ENCODE measurements around the gene HMCES.
"Not testable (repeated sequence)": the region's sequence is repeated elsewhere in the genome, so short reads cannot be mapped to it uniquely, and the experiment has no call there.

HMCES gene

DNA sequence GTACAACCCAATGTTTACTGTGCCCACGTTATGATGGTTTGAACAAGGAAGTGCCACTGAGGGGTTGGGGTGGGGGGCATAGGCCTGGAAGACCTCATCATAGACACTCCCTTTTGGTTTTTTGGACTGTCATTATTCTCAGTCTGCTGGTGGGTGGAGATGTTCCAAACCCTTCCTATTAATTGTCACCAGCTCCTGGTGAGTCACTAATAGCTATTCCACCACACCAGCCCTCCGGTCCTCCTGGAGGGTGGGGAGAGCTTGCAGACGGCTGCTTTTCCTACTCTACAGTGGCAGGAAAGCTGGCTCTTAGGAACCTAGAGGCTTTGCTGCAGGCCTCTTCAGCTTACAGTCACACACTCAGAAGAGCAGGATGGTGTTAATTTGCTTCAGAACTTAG is 38.2 kb upstream of the HMCES start:
- H3K4me3 ChIP-seq (ENCODE audit: extremely low read depth, insufficient read depth, low read length, poor library complexity, severe bottlenecking) = no peak overlapping the region
- no peaks in the 10 kb centered on the region for H3K9me3 ChIP-seq (ENCODE audit: control insufficient read depth, low read length)
- WGBS, 2 experiments (ENCODE audit: insufficient coverage in 2 of 2) = 33 to 63% methylated on average over 1 to 2 of the region's 3 CpGs
- no peaks in the 10 kb centered on the region for H3K36me3 ChIP-seq (ENCODE audit: control insufficient read depth, insufficient read depth, low read length)
- H3K27ac ChIP-seq (ENCODE audit: low read depth, low read length, severe bottlenecking) = no peak overlapping the region
- H3K4me1 ChIP-seq (ENCODE audit: control insufficient read depth, insufficient read depth, low read length, poor library complexity, severe bottlenecking) = peaks cover 3% of the 10 kb centered on the region

DNA sequence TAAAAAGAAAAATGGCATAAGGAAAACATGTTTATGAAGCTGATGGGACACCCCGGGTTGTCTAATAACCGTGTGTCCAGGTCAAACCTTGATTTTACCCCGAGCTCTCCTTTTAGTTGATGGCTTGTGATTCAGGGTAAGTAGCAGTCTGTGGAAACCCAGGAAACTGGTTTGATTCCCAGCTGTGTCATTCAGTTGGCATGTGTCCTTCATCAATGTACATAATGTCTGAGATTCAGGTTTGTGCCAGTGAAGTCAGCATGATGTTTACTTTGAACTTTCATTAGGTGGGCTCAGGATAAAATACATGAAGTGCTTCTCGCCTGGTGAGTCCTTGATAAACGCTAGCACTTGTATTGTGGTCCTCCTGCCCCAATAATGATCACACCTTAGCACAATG is 33.5 kb upstream of the HMCES start:
- peak overlapping the region; percentile 5 for H3K27ac ChIP-seq (ENCODE audit: low read depth, low read length, severe bottlenecking)
- H3K4me1 ChIP-seq (ENCODE audit: control insufficient read depth, insufficient read depth, low read length, poor library complexity, severe bottlenecking) = peaks cover 5% of the 10 kb centered on the region
- no peaks in the 10 kb centered on the region for H3K9me3 ChIP-seq (ENCODE audit: control insufficient read depth, low read length)
- no peak overlapping the region for H3K4me3 ChIP-seq (ENCODE audit: extremely low read depth, insufficient read depth, low read length, poor library complexity, severe bottlenecking)
- no peaks in the 10 kb centered on the region for H3K36me3 ChIP-seq (ENCODE audit: control insufficient read depth, insufficient read depth, low read length)
- 94 to 96% methylated on average over 4 to 5 of the region's 5 CpGs for WGBS, 2 experiments (ENCODE audit: insufficient coverage in 2 of 2)

DNA sequence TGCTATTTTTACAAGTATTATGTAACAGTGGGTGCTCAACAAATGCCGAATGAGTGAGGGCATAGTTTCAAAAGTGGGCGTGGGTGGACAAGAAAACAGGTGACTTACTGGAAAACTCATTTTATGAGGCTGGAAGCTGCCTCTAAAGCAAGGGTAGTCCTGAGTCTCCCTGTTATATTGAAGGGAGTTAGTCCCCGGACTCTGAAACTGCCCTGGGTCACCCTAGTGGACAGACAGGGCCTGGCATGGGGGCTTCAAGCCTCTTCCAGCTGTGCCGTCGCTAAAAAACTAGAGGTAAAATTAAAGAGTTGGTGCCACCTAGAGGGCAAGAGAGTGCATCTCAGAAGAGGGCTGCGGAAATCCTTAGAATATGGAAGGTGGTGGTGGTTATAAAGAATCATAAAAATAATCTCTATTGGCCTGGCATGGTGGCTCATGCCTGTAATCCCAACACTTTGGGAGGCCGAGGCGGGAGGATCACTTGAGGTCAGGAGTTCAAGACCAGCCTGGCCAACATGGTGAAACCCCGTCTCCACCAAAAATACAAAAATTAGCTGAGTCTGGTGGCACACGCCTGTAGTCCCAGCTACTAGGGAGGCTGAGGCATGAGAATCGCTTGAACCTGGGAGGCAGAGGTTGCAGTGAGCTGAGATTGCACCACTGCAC is 32.9 kb upstream of the HMCES start:
- H3K4me3 ChIP-seq (ENCODE audit: extremely low read depth, insufficient read depth, low read length, poor library complexity, severe bottlenecking); H3K27ac ChIP-seq (ENCODE audit: low read depth, low read length, severe bottlenecking); H3K4me1 ChIP-seq (ENCODE audit: control insufficient read depth, insufficient read depth, low read length, poor library complexity, severe bottlenecking); H3K36me3 ChIP-seq (ENCODE audit: control insufficient read depth, insufficient read depth, low read length); H3K9me3 ChIP-seq (ENCODE audit: control insufficient read depth, low read length): not testable (repeated sequence)
- 23% methylated on average over 5 to 8 of the region's 11 CpGs for WGBS, 2 experiments (ENCODE audit: insufficient coverage in 2 of 2)

DNA sequence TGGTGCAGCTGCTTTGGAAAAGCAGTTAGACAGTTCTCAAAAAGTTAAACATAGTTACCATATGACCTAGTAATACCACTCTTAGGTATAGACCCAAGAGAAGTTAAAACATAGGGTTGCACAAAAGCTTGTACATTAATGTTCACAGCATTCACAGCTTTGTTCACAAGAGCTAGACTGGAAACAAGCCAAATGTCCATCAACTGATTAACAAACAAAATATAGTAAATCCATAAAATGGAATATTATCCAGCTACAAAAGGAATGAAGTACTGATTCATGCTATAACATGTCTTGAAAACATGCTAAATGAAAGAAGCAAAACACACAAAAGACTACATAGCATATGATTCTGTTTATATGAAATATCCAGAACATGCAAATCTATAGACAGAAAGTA is 32.0 kb upstream of the HMCES start:
- no peak overlapping the region for H3K4me3 ChIP-seq (ENCODE audit: extremely low read depth, insufficient read depth, low read length, poor library complexity, severe bottlenecking)
- H3K9me3 ChIP-seq (ENCODE audit: control insufficient read depth, low read length) = no peaks in the 10 kb centered on the region
- peaks cover 10% of the 10 kb centered on the region for H3K4me1 ChIP-seq (ENCODE audit: control insufficient read depth, insufficient read depth, low read length, poor library complexity, severe bottlenecking)
- H3K36me3 ChIP-seq (ENCODE audit: control insufficient read depth, insufficient read depth, low read length) = peaks cover 8% of the 10 kb centered on the region
- no peak overlapping the region for H3K27ac ChIP-seq (ENCODE audit: low read depth, low read length, severe bottlenecking)

DNA sequence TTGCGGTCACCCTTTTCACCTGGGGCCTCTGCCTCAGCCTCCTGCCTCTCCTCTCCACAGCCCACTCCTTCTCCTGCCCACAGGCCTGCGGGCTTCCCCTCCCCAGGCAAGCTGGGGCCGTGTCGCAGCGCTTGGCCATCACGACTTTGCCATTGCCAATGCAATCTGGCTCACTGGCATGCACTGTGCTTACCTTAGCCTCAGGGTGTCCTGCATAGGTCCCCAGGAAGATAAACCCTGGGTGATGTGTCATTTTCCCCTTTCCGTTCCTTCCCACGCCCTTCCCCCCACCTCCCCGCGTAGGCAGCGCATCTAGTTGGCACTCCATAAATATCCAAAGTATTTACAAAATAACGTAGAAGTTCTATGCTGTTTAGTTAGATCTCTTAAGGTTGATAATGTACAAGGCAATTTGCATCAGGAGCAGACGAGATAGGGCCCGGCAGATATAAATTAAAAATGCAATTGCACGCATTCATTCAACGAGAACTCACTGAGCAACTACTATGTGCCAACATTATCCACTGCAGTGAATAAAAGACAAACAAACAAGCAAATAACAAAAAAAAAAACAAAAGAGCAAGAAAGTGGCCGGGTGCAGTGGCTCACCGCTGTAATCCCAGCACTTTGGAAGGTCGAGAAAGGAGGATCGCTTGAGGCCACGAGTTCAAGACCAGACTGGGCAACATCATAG is 30.2 kb upstream of the HMCES start:
- Histone ChIP-seq H3K4me1 (ENCODE audit: control insufficient read depth, insufficient read depth, low read length, poor library complexity, severe bottlenecking) (peaks cover 15% of the 10 kb centered on the region), H3K9me3 (ENCODE audit: control insufficient read depth, low read length) (no peaks in the 10 kb centered on the region), H3K36me3 (ENCODE audit: control insufficient read depth, insufficient read depth, low read length) (peaks cover 26% of the 10 kb centered on the region), H3K27ac (ENCODE audit: low read depth, low read length, severe bottlenecking) (peak overlapping the region; percentile 95), H3K4me3 (ENCODE audit: extremely low read depth, insufficient read depth, low read length, poor library complexity, severe bottlenecking) (peak overlapping the region; percentile 89)
- 82% methylated on average over 16 to 17 of the region's 21 CpGs for WGBS, 2 experiments (ENCODE audit: insufficient coverage in 2 of 2)

DNA sequence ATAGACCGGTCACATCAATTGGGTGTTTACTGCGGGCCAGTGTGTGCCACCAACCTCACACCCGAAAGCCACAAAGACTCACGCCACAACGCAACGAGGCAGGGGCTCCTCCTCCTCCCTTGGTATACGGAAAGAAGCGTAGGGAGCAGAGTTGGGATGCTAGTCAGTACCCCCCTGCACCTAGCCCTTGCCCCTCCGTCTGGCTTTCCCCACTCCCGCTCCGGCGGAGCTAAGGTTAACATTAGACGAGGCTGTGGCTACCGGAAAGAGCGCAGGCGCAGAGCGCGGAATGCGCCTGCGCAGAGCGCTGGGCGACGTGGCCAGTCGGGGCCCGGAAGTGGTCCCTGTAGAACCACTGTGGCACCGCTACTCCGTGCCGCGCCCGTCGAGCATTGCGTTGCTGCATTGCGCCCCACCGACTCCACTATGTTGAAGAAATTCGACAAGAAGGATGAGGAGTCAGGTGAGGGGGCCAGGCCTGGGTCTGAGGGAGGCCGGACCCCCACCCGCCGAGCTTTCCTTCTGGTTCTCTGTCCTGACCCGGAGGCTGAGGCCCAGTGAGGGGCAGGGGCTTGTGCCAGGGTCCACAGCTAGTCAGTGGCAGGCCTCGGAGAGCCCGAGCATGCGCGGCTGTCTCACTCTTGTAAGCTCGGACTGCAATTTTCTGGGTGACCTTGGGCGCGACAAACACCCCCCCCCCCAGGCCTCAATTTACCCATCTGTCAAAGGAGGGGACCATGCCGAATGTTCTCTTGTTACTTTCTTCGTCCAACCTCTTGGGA is 29.2 kb upstream of the HMCES start, which contains the start of gene COPG1:
Gene COPG1 (plus strand): TSS at position 323 of the 782 bp plus-strand sequence. CDS start 104 bp downstream, at position 427.
- Histone ChIP-seq H3K4me3 (ENCODE audit: extremely low read depth, insufficient read depth, low read length, poor library complexity, severe bottlenecking) (peak within 1 kb of the TSS; percentile 89), H3K36me3 (ENCODE audit: control insufficient read depth, insufficient read depth, low read length) (peaks cover 36% of the 10 kb centered on the region), H3K27ac (ENCODE audit: low read depth, low read length, severe bottlenecking) (peak within 1 kb of the TSS; percentile 95), H3K4me1 (ENCODE audit: control insufficient read depth, insufficient read depth, low read length, poor library complexity, severe bottlenecking) (peaks cover 15% of the 10 kb centered on the region), H3K9me3 (ENCODE audit: control insufficient read depth, low read length) (no peaks in the 10 kb centered on the region)
- WGBS, 2 experiments (ENCODE audit: insufficient coverage in 2 of 2) = 0 to 1% methylated on average over 29 to 40 of the region's 48 CpGs

DNA sequence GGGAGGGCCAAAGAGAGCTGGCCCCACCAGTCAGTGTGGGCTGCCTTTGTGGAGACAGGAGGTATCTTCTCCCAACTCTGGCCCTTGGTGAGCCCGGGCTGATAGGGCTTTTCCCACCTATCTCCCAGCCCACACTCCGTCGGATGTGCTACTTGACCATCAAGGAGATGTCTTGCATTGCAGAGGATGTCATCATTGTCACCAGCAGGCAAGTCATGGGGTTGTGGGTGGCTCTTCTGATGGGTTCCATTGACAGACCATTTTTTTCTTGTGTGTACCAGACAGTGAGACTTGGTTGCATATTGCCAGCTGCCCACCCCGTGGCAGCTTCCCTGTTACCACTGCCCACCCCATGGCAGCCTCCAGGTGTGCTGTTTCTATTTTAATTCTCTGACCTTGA is 25.9 kb upstream of the HMCES start:
- whole genome bisulfite sequencing, 2 experiments (ENCODE audit: insufficient coverage in 2 of 2) = 100% methylated on average over 4 of the region's 4 CpGs
- H3K36me3 ChIP-seq (ENCODE audit: control insufficient read depth, insufficient read depth, low read length) = peaks cover 66% of the 10 kb centered on the region
- H3K9me3 ChIP-seq (ENCODE audit: control insufficient read depth, low read length) = no peaks in the 10 kb centered on the region
- H3K4me3 ChIP-seq (ENCODE audit: extremely low read depth, insufficient read depth, low read length, poor library complexity, severe bottlenecking) = no peak overlapping the region
- H3K4me1 ChIP-seq (ENCODE audit: control insufficient read depth, insufficient read depth, low read length, poor library complexity, severe bottlenecking) = peaks cover 10% of the 10 kb centered on the region
- H3K27ac ChIP-seq (ENCODE audit: low read depth, low read length, severe bottlenecking) = no peak overlapping the region

DNA sequence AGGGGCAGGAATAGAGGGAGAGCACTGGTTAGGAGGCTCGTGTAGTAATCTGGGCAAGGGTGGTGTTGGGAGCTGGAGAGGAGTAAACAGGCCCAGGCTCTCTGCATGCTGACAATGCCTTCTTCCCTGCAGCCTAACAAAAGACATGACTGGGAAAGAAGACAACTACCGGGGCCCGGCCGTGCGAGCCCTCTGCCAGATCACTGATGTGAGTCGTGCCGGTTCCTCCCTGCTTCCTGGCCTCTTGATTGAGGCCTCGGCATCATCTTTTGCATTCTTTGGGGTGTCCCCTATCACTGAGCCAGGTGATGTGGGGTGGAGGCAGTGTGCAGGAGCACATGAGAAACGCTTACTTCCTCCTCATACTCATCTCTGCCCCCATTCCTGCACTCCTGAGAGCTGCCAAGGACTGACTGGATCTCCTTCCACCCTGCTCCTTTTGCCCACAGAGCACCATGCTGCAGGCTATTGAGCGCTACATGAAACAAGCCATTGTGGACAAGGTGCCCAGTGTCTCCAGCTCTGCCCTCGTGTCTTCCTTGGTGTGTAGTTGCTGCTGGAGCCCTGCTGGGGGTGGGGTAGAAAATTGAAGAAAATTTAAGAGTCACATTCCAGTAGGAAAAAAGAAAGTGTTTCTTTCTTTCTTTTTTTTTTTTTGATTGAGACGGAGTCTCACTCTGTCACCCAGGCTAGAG is 24.0 kb upstream of the HMCES start:
- peaks cover 85% of the 10 kb centered on the region for H3K36me3 ChIP-seq (ENCODE audit: control insufficient read depth, insufficient read depth, low read length)
- H3K4me1 ChIP-seq (ENCODE audit: control insufficient read depth, insufficient read depth, low read length, poor library complexity, severe bottlenecking) = peaks cover 10% of the 10 kb centered on the region
- no peaks in the 10 kb centered on the region for H3K9me3 ChIP-seq (ENCODE audit: control insufficient read depth, low read length)
- 95 to 97% methylated on average over 6 to 7 of the region's 12 CpGs for WGBS, 2 experiments (ENCODE audit: insufficient coverage in 2 of 2)
- H3K4me3 ChIP-seq (ENCODE audit: extremely low read depth, insufficient read depth, low read length, poor library complexity, severe bottlenecking) = no peak overlapping the region
- no peak overlapping the region for H3K27ac ChIP-seq (ENCODE audit: low read depth, low read length, severe bottlenecking)

DNA sequence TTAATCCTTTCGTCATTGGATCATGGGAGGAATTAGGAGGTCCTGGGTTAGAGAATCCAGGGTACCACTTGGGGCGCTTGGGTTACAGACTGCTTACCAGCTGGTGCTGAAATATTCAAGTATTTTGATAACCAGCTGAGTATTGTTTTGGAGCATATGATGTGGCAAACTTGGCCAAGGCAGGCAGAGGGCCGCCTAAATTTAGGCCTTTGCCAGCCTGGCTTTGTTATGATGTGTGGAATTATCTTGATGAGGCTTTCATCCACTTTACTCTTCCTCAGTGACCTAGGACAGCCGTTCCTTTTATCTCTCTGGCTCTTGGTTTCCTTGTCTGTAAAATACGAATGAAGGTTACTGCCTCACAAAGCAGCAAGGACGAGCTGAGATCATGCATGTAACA is 22.4 kb upstream of the HMCES start:
- Histone ChIP-seq H3K36me3 (ENCODE audit: control insufficient read depth, insufficient read depth, low read length) (peaks cover 96% of the 10 kb centered on the region), H3K9me3 (ENCODE audit: control insufficient read depth, low read length) (no peaks in the 10 kb centered on the region), H3K27ac (ENCODE audit: low read depth, low read length, severe bottlenecking) (no peak overlapping the region), H3K4me3 (ENCODE audit: extremely low read depth, insufficient read depth, low read length, poor library complexity, severe bottlenecking) (no peak overlapping the region), H3K4me1 (ENCODE audit: control insufficient read depth, insufficient read depth, low read length, poor library complexity, severe bottlenecking) (peaks cover 5% of the 10 kb centered on the region)
- 100% methylated on average over 5 of the region's 6 CpGs for WGBS, 2 experiments (ENCODE audit: insufficient coverage in 2 of 2)

DNA sequence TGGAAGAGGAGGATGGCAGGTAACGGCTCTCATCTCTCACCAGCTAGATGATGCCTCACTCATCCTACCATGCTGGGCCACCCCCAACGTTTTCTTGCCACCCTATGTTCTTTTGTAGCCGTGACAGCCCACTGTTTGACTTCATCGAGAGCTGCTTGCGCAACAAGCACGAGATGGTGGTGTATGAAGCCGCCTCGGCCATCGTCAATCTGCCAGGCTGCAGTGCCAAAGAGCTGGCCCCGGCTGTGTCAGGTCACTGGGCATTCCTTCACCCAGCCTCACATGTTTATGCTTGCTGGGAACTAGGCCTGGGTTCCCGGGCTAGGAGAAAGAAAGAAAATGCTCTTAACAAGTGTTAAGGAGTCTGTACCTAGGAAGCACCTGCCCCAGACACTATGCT is 21.1 kb upstream of the HMCES start:
- Histone ChIP-seq H3K4me1 (ENCODE audit: control insufficient read depth, insufficient read depth, low read length, poor library complexity, severe bottlenecking) (peaks cover 5% of the 10 kb centered on the region), H3K36me3 (ENCODE audit: control insufficient read depth, insufficient read depth, low read length) (peaks cover 92% of the 10 kb centered on the region), H3K4me3 (ENCODE audit: extremely low read depth, insufficient read depth, low read length, poor library complexity, severe bottlenecking) (no peak overlapping the region), H3K9me3 (ENCODE audit: control insufficient read depth, low read length) (no peaks in the 10 kb centered on the region), H3K27ac (ENCODE audit: low read depth, low read length, severe bottlenecking) (no peak overlapping the region)
- 93 to 94% methylated on average over 9 to 11 of the region's 11 CpGs for WGBS, 2 experiments (ENCODE audit: insufficient coverage in 2 of 2)
